Measurements from ENCODE around the gene COX5B.
A peak's percentile ranks its signal among the peaks of the same experiment; 100 is the strongest.
"Not testable (repeated sequence)": the region's sequence is repeated elsewhere in the genome, so short reads cannot be mapped to it uniquely, and the experiment has no call there.

COX5B gene, protein sequence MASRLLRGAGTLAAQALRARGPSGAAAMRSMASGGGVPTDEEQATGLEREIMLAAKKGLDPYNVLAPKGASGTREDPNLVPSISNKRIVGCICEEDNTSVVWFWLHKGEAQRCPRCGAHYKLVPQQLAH

DNA sequence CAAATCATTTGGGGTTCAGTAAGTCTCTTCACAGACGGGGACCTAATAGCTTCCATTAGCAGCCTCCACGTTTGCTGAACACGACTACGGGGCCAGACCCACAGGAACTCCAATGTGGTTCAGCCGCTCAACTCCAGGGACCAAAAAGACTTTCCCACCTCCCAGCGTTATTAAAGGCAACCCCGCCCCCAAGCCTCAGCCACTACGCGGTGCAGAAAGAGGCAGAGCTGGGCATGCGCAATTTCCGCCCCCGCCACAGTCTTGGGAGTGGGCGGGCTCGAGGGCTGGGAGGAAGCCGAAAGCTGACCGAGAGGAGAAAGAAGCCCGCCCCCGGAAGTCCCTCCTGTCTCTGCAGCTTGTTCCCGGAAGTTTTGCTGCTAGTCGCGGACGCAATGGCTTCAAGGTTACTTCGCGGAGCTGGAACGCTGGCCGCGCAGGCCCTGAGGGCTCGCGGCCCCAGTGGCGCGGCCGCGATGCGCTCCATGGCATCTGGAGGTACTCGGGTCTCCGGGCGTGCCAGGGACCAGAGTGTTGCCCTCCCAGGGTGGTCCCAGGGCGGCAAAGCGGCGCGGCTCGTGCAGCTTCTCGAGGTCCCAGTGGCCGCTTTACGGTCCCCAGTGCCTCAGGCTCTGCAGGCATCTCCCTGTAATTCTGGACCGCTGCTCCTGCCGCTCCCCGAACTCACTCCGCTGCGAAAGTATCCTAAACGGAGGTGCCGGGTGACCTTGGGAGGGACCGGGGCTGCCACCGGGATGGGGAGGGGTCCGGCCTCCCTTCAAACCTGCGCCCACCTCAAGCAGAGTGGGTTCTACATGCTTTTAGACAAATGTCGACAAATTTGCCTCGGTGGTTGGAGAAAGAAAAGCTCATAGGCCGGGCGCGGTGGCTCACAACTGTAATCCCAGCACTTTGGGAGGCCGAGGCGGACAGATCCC, at the start of gene COX5B:
COX5B (plus strand) TSS at position 368 of the 935 bp plus-strand sequence; CDS start at position 393, 25 bp downstream.
- DNase-seq (ENCODE audit: low read depth in 4 of 4, low spot score in 1 of 4): peak; percentile 95 to 99 (median 97)

DNA sequence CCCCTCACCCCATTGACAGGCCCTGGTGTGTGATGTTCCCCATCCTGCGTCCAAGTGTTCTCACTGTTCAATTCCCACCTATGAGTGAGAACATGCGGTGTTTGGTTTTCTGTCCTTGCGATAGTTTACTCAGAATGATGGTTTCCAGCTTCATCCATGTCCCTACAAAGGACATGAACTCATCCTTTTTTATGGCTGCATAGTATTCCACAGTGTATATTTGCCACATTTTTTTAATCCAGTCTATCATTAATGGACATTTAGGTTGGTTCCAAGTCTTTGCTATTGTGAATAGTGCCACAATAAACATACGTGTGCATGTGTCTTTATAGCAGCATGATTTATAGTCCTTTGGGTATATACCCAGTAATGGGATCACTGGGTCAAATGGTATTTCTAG, 49.7 kb upstream of the COX5B start:
- DNase-seq (ENCODE audit: low read depth in 4 of 4, low spot score in 1 of 4): not testable (repeated sequence)

DNA sequence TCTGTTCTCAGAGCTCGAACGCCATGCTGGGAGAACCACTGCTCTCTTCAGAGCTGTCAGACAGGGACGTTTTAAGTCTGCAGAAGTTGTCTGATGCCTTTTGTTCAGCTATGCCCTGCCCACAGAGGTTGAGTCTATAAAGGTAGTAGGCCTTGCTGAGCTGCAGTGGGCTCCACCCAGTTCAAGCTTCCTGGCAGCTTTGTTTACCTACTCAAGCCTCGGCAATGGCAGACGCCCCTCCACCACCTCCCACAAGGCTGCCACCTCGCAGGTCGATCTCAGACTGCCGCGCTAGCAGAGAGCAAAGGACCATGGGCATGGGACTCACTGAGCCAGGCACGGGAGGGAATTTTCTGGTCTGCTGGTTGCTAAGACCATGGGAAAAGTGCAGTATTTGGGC, 44.3 kb upstream of the COX5B start:
- not testable (repeated sequence) for DNase-seq (ENCODE audit: low read depth in 4 of 4, low spot score in 1 of 4)

DNA sequence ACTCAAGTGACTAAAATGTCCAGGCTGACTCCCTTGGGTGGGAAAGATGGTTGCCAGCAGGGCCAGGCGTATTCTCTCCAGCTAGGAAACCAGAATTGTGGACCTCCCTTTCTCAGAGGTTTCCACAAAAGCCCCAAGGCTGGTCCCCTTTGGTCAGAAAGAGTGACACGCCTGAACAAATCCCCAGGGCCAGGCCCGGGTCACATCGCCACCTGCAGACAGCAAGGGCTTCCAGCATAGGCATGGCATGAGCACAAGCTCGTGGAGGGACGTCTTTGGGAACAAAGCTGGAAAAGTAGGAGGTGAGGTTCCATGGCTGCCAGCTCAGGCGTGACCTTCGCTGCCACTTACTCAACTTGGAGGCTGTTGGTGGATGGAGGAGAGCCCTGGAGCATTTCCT, 40.8 kb upstream of the COX5B start:
- not testable (repeated sequence) for DNase-seq (ENCODE audit: low read depth in 4 of 4, low spot score in 1 of 4)

DNA sequence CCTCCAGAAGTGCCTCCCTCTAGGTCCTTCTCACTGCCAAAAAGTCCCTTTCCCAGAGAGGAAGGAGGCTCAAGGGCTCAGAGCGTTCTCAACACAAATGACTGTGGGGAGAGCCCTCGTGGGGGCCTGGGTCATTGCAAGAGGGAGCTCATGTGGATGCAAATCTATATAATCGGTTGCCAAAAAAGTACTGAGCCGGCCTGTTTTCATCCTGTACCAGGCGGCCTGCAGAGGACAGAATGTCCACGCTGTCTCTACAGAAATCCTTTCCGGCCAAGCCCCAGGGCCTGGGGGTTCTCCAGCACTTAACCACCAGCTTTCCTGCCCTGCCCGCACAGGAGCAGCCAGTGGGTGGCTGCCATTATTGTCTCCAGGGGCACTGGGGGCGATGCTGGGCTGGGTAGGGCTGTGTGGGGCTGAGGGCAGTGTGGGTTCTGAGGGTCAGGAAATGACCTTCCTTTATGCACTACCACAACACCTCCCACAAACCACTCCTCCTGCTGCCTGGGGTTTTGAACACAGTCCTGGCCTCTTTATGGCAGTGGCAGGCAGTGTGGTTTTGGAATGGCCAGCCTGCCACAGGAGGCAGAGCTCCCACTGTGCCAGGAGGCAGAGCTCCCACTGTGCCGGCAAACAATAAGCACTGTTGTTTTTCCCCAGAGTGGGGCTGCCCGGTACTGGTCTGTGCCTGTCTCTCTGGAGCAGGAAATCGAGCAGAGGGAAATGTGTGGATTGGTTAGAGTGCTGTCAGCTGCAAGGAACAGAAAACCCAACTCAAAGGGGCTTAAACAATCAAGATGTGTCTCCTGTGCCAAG, 40.1 kb upstream of the COX5B start:
- DNase-seq (ENCODE audit: low read depth in 4 of 4, low spot score in 1 of 4): not testable (repeated sequence)

DNA sequence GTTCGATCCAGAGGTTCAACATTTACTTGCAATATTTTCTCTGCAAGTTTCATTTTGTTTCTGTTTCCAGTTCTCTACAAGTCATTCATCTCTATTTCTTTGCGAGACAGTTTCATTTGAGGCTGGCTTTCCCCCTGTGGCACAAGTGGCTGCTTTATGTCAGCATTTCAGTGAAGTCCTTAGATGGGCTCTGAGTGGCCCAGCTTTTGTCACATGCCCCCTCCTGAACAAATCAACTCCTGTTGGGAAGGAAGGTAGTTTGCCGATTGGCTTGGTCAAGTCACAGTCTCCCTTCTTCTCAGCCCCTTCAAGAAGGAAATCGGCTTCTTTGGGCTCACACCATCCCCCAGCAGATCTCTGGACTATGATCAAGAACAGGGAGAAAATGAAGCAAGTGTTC, 37.1 kb upstream of the COX5B start:
- DNase-seq (ENCODE audit: low read depth in 4 of 4, low spot score in 1 of 4): not testable (repeated sequence)

DNA sequence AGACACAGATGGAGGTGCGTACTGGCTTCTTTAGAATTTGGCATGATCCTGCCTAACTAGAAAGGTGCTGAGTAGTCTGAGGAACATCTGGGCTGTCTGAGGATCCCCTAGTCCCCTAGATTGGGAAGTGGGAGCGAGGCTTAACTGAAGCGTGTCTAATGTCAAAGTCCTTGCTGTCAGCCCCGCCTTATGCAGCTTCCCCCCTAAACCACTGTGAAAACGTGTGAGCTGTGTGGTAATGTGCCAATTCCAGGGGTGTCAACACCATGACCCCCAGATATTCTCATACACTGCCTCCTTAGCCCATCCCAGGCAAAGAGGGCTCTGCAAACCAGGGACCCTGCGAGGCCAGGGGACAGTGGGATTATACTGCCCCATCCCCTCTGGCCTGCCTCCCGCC, 34.0 kb upstream of the COX5B start:
- DNase-seq (ENCODE audit: low read depth in 4 of 4, low spot score in 1 of 4): not testable (repeated sequence)

DNA sequence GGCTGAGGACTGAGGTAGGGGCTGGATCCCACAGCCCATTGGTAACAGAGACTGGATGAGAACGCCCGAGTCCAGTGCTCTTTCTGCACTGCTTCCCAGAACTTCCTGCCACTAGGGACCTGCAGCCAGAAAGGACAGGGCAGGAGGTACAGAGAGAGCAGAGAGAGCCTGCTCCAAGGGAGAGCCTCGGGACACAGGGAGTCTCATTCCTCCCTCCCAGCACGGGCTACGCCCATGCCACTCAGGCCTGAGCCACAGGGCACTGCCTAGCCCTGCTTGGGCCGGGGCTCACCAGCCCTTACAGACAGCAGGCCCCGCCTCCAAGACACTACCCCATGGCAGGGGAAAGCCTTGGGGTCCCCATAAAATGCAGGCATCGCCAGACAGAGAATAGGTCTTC, 30.1 kb upstream of the COX5B start:
- DNase-seq (ENCODE audit: low read depth in 4 of 4, low spot score in 1 of 4): not testable (repeated sequence)

DNA sequence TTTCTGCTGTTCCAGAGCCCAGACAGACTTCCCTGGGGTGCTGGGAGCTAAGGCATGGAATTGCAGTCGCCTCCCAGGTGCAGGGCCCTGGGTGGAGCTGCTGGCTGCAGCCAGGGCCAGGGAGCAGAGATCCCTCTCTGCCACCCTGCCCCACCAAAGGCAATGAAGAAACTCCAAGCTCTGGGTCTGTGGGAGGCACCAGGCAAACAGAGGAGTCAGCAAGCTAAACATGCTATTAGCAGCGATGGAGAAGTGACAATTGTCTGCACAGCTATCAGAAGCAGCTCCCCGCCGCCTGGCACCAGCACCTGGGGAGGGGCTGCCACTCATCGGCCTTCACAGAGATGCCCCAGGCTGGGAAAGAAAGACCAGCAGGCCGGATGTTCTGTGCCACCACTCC, 28.0 kb upstream of the COX5B start:
- DNase-seq (ENCODE audit: low read depth in 4 of 4, low spot score in 1 of 4): no peak

DNA sequence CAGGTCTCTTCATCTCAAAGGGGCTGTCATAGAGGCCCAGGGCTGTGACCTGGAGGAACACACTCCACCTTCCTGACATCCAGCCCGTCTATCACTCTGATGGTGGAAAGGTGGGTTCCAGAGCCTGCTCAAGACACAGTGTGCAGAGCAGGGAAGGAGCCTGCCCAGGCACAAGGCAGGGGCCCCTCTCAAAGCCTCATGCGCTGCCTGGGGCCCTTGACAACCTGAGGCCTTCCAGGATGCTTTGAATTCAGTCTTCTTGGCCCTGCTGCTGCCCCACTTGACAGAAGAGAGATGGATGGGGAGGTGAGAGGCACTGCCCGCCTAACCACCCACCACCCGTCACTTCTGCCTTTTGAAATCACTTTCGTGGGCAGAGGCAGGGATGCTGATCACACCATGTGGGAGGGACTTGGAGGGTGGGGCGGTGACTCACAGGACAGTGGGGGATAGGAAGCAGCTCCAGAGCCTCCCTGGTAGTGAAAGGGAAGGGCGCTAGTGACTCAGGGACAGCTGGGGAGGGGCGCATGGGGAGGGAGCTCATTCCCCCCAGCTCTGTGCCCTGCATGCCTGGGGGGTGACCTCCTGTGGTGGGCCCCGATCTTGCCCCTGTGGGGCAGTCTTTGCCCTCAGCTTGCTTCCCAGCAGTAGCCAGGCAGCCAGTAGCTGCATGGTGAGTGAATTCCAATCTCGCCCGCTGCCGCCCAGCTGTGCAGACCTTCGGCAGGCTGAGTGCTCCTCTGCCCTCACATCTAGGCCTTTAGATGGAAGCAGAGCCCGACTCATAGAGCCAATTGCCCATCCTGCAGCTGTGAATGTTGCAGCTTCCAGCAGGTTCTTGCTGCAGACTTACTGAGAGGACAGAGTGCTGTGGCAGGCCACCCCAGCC, 26.7 kb upstream of the COX5B start:
- not testable (repeated sequence) for DNase-seq (ENCODE audit: low read depth in 4 of 4, low spot score in 1 of 4)

DNA sequence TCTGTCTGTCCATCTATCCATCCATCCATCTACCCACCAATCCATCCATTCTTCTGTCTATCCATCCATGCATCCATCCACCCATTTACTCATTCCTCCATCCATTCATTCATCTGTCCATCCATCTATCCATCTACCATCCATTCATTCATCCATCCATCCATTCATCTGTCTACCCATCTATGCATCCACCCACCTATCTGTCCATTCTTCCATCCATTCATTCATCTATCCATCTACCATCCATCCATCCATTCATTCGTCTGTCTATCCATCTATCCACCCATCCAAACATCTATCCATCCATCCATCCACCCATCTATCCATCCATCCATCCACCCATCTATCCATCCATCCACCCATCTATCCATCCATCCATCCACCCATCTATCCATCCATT, 25.4 kb upstream of the COX5B start:
- DNase-seq (ENCODE audit: low read depth in 4 of 4, low spot score in 1 of 4): not testable (repeated sequence)

DNA sequence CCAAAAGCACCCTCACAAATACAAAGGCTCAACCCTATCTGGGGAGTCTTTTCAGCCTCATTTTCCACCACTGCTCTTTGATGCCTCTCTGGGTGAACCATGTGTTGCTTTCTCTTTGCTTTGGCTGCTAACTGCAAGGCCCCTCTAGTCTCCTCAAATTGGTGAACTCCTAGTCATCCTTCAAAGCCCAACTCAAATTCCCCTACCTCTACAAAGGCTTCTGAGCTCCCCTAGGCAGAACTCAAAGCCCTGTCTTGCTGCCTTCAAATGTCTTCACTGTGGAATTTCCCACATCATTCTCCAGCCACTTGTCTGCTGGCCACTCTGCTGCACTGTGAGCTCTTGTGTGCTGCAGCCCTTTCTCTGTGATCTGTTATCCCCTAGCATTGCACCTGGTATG, 22.9 kb upstream of the COX5B start:
- not testable (repeated sequence) for DNase-seq (ENCODE audit: low read depth in 4 of 4, low spot score in 1 of 4)

DNA sequence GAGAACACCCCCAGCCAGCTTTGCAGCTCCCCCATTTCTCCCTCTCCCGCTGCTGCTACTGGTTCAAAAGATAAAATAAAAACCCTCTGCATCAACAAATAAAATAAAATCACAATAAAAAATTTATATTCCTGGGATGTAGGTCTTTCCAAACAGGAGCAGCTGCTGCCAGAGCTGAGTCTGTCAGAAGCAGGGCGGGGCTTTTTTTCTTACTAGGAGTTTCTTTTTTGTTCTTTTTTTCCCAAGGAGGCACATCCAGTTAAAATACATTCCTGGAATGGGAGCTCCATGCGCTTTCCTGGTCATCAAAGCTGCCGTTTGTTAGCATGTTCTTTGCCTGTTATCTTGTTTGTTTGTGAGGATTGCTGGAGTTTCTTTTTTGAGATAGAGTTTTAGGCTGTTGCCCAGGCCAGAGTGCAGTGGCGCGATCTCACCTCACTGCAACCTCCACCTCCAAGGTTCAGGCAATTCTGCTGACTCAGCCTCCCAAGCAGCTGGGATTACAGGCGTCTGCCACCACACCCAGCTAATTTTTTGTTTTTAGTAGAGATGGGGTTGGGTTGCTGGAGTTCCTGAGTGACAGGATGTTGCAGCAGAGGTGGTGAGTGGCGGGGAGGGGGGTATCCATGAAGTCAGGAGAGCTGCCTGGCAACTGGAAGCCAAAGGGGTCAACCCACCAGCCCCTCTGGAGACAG, 20.4 kb upstream of the COX5B start:
- not testable (repeated sequence) for DNase-seq (ENCODE audit: low read depth in 4 of 4, low spot score in 1 of 4)

DNA sequence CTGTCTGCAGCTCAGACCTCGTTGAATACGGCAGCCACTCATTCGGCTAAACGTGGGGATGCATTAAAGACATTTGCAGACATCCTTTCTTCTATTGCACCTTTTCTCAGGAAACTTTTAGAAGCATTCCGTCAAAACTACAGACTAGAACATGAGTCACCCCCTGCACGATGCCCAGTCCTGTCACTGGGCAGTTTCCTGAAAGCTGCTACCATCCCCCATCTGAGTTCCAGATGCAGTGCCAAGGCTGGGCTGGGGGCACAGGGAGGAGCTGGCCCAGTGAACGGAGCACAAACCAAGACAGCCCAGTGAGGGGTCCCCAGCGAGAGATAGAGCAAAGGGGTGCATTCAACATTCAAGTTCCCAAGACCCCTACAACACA, 19.8 kb upstream of the COX5B start:
- DNase-seq (ENCODE audit: low read depth in 4 of 4, low spot score in 1 of 4): not testable (repeated sequence)

DNA sequence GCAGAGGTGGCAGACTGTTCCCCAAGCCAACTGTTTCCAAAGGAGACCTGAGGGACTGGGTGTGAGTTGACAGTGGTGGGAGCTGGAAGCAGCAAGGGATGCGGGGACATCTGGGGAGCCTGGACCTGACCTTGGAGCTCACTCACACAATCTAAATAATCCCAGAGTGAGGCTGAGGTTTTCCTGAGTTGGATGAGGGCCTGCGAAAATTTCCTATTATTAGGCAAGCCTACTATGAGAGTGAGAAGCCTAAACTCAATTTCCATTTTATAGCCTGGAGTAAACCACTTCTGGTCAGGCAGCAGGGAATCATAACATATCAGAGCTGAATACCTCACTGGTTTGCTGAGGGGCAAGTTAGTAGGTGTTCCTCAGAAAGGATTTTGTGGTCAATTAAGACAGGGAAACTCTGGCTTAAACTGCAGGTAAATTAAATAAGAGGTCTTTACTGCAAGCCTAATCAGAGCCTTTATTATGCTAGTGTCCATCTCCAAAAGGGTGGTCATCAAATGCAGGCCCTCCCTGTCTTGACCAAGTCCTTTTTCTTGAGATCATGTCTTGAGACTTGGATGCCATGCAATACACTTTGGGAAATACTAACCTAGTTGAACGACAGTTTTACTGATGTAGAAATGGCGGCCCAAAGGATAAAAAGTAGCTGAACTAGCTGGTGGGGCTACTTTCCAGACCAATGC, 1.7 kb upstream of the COX5B start:
- no peak for DNase-seq (ENCODE audit: low read depth in 4 of 4, low spot score in 1 of 4)

DNA sequence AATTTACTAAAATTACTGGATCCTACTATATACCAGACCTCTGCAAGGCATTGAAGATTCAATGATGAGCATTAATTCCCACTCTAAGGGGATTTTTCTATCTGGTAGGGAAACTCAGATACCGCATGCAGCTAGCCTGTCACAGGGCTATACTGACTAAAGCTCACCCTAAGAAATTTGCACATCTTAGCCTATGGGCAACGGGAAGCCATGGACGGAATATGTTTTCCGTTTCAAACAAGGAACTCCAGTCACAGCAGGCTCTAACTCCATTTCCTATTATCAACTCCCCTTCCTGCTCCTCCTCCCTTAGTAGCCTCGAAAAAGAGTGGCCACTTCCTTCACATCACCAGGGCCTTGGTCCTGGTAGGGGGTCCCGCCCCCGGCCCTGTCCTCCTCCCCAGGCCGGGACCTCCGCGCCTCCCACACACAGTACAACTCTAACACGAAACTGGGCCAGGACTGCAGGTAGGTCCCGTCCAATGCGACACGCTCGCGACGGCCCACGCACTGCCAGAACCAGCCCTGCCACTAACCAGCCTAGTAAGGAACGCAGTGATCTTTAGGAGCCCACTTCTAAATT, 659 bp upstream of the COX5B start:
- DNase-seq (ENCODE audit: low read depth in 4 of 4, low spot score in 1 of 4): no peak

DNA sequence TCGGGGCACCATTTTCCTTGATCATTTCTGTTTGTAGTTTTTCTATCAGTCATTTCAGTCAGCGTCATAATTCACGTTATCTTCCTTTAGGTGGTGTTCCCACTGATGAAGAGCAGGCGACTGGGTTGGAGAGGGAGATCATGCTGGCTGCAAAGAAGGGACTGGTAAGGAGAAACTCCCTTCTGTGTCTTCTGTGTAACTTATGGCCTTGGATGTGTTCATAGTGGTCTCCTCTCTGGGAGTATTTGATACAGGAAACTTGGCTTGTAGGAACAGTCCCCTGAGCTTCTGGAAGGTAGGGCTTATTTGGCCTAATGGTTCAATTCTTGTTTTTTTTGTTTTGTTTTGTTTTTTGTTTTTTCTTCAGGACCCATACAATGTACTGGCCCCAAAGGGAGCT, 1.1 kb downstream of the COX5B start:
- no peak for DNase-seq (ENCODE audit: low read depth in 4 of 4, low spot score in 1 of 4)

DNA sequence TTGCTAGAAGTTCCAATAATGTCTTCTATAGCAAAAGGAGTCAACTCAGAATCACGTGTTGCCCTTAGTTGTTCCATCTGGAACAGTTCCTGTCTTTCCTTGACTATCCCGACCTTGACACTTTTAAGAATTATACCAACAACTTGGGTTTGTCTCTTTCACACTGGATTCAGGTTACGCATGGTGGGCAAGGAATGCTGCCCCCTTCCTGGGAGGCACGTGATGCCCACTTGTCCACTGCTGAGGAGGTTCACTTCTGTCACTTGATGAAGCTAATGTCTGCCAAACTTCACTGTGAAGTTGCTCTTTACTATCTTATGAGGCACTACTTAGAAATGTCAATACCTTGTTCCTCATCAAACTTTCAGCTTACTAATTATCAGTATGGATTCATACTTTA, 5.3 kb downstream of the COX5B start:
- no peak for DNase-seq (ENCODE audit: low read depth in 4 of 4, low spot score in 1 of 4)

DNA sequence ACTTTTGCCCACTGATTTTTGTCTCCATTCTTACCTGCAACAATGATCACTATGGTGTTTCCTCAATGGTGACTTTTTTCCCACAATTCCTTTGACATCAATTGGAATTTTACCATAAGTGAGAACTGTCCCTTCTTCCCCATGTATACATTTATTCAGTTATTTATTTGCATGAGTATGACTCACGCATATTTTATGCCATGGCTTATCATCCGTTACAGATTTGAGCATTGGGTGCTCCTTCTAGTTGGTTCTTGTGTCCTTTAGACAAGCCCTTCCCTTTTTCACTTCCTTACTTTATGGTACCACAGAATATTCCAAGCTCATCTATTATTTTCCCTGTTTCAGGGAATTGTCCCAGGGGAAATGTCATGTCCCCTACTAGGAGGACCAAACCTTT, 7.6 kb downstream of the COX5B start:
- DNase-seq (ENCODE audit: low read depth in 4 of 4, low spot score in 1 of 4): no peak
